HCT116 (cell line): Measurements from ENCODE around the gene IQGAP2.

Experiments
- CEBPB ChIP-seq: IDR thresholded peaks from 2 replicates; pipeline ENCODE4 v1.6.1; 2012; ENCODE audit warnings: low read depth
- ELF1 ChIP-seq: IDR thresholded peaks from 2 replicates; pipeline ENCODE4 v1.6.1; 2012; ENCODE audit warnings: low read depth, borderline replicate concordance
- EZH2 ChIP-seq: fragments of 200-600 bp; sonication (generic); IDR thresholded peaks from 2 replicates; pipeline ENCODE4 v1.6.1; 2017; ENCODE audit warnings: antibody characterized with exemption, mixed run types
- EZH2phosphoT487 ChIP-seq: fragments of 200-600 bp; IDR thresholded peaks from 2 replicates; pipeline ENCODE4 v1.6.1; 2018; ENCODE audit warnings: antibody characterized with exemption, borderline replicate concordance
- POLR2A ChIP-seq: IDR thresholded peaks from 2 replicates; pipeline ENCODE4 v1.7.0; 2011; ENCODE audit warnings: borderline replicate concordance; ENCODE audit not compliant: insufficient read depth, insufficient read length; ENCODE audit errors: extremely low read depth
- RAD21 ChIP-seq: IDR thresholded peaks from 2 replicates; pipeline ENCODE4 v1.6.1; 2012; ENCODE audit warnings: low read depth, mild to moderate bottlenecking
- SP1 ChIP-seq: IDR thresholded peaks from 2 replicates; pipeline ENCODE4 v1.6.1; 2012; ENCODE audit warnings: low read depth
- ZBTB33 ChIP-seq: IDR thresholded peaks from 2 replicates; pipeline ENCODE4 v1.6.1; 2011; ENCODE audit warnings: mild to moderate bottlenecking, low read length, moderate library complexity; ENCODE audit not compliant: insufficient replicate concordance; ENCODE audit errors: extremely low read depth
- ZNF274 ChIP-seq: fragments of 200-500 bp; sonication (Bioruptor generic); IDR thresholded peaks from 2 replicates; pipeline ENCODE4 v1.6.1; 2014; ENCODE audit warnings: mild to moderate bottlenecking, low read depth, low read length, inconsistent platforms
- TF ChIP-seq, protein P1 (sequence below), 3 experiments: fragments of 200-600 bp in 1 of 3; sonication (generic) in 1 of 3; IDR thresholded peaks in 2 of 3; conservative IDR thresholded peaks in 1 of 3; 2 replicates each; pipeline ENCODE4 v1.5.1; 2012 to 2017; ENCODE audit warnings: low read depth in 2 of 3, low read length in 2 of 3, antibody characterized with exemption in 1 of 3, borderline replicate concordance in 1 of 3, control low read depth in 1 of 3, mild to moderate bottlenecking in 1 of 3, mixed read lengths in 1 of 3, mixed run types in 1 of 3, moderate library complexity in 1 of 3; ENCODE audit not compliant: insufficient read depth in 1 of 3
- TF ChIP-seq, protein P2 (sequence below): IDR thresholded peaks from 2 replicates; pipeline ENCODE4 v1.6.1; 2012; ENCODE audit warnings: low read depth

DNA sequence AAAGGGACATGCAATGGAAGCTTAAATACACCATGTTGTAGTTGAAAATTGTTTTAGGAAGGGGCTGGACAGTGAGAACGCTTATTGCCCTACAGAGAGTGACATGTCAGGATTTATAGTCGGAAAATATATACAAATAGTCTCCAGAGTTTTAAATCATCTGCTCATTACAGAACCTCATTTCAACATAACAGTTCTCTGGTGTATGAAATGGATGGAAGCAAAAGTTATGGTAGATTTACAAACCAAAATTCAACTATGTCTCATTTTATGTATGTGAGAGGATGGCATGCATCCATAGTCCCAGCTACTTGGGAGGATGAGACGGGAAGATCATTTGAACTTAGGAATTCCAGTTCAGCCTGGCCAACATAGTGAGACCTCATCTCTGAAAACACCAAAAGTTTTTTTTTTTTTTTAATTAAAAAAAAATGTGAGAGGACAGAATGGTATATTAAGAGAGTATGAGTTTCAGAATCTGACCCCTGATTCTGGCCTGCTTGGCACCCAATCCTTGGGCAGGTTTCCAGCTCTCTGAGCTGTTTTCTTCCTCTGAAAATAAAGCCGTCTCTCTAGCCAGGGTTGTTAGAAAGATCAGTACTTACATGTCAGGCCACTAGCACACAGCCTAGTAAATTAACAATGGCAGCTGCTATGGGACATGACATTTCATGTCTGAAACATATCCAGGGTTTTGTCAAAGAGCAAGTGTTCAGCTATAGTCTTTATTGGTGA is 40.1 kb downstream of the IQGAP2 start:
- TF ChIP-seq EZH2phosphoT487 (no peak), EZH2 (no peak), CEBPB (no peak), ZBTB33 (no peak), ELF1 (no peak), ZNF274 (no peak), POLR2A (no peak), SP1 (no peak), RAD21 (no peak)
- TF ChIP-seq, protein P1, sequence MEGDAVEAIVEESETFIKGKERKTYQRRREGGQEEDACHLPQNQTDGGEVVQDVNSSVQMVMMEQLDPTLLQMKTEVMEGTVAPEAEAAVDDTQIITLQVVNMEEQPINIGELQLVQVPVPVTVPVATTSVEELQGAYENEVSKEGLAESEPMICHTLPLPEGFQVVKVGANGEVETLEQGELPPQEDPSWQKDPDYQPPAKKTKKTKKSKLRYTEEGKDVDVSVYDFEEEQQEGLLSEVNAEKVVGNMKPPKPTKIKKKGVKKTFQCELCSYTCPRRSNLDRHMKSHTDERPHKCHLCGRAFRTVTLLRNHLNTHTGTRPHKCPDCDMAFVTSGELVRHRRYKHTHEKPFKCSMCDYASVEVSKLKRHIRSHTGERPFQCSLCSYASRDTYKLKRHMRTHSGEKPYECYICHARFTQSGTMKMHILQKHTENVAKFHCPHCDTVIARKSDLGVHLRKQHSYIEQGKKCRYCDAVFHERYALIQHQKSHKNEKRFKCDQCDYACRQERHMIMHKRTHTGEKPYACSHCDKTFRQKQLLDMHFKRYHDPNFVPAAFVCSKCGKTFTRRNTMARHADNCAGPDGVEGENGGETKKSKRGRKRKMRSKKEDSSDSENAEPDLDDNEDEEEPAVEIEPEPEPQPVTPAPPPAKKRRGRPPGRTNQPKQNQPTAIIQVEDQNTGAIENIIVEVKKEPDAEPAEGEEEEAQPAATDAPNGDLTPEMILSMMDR (IDR thresholded peaks at IDR 0.05 in 2 of 3, conservative IDR thresholded peaks at IDR 0.05 in 1 of 3; ENCODE audit: borderline replicate concordance in 1 of 3, insufficient read depth in 1 of 3, low read depth in 2 of 3, low read length in 2 of 3) = no peak
- TF ChIP-seq, protein P2, sequence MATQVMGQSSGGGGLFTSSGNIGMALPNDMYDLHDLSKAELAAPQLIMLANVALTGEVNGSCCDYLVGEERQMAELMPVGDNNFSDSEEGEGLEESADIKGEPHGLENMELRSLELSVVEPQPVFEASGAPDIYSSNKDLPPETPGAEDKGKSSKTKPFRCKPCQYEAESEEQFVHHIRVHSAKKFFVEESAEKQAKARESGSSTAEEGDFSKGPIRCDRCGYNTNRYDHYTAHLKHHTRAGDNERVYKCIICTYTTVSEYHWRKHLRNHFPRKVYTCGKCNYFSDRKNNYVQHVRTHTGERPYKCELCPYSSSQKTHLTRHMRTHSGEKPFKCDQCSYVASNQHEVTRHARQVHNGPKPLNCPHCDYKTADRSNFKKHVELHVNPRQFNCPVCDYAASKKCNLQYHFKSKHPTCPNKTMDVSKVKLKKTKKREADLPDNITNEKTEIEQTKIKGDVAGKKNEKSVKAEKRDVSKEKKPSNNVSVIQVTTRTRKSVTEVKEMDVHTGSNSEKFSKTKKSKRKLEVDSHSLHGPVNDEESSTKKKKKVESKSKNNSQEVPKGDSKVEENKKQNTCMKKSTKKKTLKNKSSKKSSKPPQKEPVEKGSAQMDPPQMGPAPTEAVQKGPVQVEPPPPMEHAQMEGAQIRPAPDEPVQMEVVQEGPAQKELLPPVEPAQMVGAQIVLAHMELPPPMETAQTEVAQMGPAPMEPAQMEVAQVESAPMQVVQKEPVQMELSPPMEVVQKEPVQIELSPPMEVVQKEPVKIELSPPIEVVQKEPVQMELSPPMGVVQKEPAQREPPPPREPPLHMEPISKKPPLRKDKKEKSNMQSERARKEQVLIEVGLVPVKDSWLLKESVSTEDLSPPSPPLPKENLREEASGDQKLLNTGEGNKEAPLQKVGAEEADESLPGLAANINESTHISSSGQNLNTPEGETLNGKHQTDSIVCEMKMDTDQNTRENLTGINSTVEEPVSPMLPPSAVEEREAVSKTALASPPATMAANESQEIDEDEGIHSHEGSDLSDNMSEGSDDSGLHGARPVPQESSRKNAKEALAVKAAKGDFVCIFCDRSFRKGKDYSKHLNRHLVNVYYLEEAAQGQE = no peak
